Thyroid gland (tissue), 4 donors: Measurements from ENCODE around the gene TOGARAM2. TPM values are rescaled to one million over a fixed set of nuclear protein-coding genes. Genes with fewer than 3 reads are reported as not detected.

Source experiments
- DNase-seq, 2 donors: peaks; one replicate each; pipeline ENCODE4 v3.0.0-alpha.2; 2019
- H3K27ac ChIP-seq, 3 donors: fragments of 200-600 bp; sonication (generic); 1 replicate in 2 of 3; 2 replicates in 1 of 3; pipeline ENCODE4 v1.5.1; 2016 to 2019; ENCODE audit warnings: mild to moderate bottlenecking in 1 of 3, moderate library complexity in 1 of 3
- H3K27me3 ChIP-seq: fragments of 200-600 bp; sonication (generic); one replicate; pipeline ENCODE4 v1.5.1; 2019
- H3K36me3 ChIP-seq, 2 donors: fragments of 200-600 bp; sonication (generic); one replicate each; pipeline ENCODE4 v1.5.1; 2016 to 2019
- H3K4me1 ChIP-seq, 2 donors: fragments of 200-600 bp; sonication (generic); one replicate each; pipeline ENCODE4 v1.5.1; 2017 to 2019
- H3K4me3 ChIP-seq, 3 donors: fragments of 200-600 bp; sonication (generic); replicated peaks in 1 of 3; 1 replicate in 2 of 3; 2 replicates in 1 of 3; pipeline ENCODE4 v1.5.1; 2016; ENCODE audit warnings: mild to moderate bottlenecking in 1 of 3
- H3K9me3 ChIP-seq: fragments of 200-600 bp; sonication (generic); one replicate; pipeline ENCODE4 v1.5.1; 2017
- CTCF ChIP-seq, 6 experiments: fragments of 200-600 bp in 3 of 6; fragments of 450-650 bp in 3 of 6; sonication (generic) in 3 of 6; IDR thresholded peaks; one replicate each; pipeline ENCODE4 v1.5.1; 2016 to 2019; ENCODE audit warnings: antibody characterized with exemption in 6 of 6, mild to moderate bottlenecking in 2 of 6, inconsistent platforms in 1 of 6, moderate library complexity in 1 of 6
- POLR2A ChIP-seq, 2 donors: fragments of 450-650 bp; IDR thresholded peaks; one replicate each; pipeline ENCODE4 v1.6.1; 2017; ENCODE audit warnings: antibody characterized with exemption in 2 of 2, mild to moderate bottlenecking in 2 of 2, moderate library complexity in 1 of 2
- WGBS, 2 donors: methylation state at CpG; one replicate each; pipeline ENCODE4 v1.1.5; 2017; 5-methylcytosine and 5-hydroxymethylcytosine counted together
- intact Hi-C: fragments of 100-400 bp; cut with DNase I; formaldehyde crosslinking; loops from one replicate; pipeline ENCODE4 v1.15.1; 2023
- total RNA-seq, 4 donors: library from RNA; depleted of rRNA; stranded (reverse); fragments of >200 nt; gene quantifications; one replicate each; pipeline ENCODE4 v1.2.3, GENCODE V29; 2016

Gene TOGARAM2
- total RNA-seq, 4 donors from 2014 or later: under 0.01 to 0.78 (median 0.35) TPM

- Histone ChIP-seq H3K4me1 (peaks cover 0 to 6% of the 10 kb centered on the region in 2 donors), H3K27ac (no peak overlapping the region), H3K36me3 (no peaks in the 10 kb centered on the region), H3K4me3 (no peak overlapping the region), H3K27me3 (no peaks in the 10 kb centered on the region), H3K9me3 (no peaks in the 10 kb centered on the region)
- no peak for TF ChIP-seq POLR2A (IDR thresholded peaks at IDR 0.05)
- no peak for TF ChIP-seq CTCF (IDR thresholded peaks at IDR 0.05)
- no peak for DNase-seq
- intact Hi-C loops: no loop called here
- WGBS, 2 donors: 92 to 94% methylated on average over 13 to 16 of the region's 19 CpGs
These were observed 90.2 kb downstream of the TOGARAM2 start for GRCh38 chr2:29071032-29071975.

- H3K27me3 ChIP-seq: no peaks in the 10 kb centered on the region
- no peaks in the 10 kb centered on the region for H3K36me3 ChIP-seq
- intact Hi-C loops: no loop called here
- WGBS, 2 donors: 92 to 100% methylated on average over 6 to 8 of the region's 8 CpGs
- H3K4me1 ChIP-seq: no peaks in the 10 kb centered on the region
- no peaks in the 10 kb centered on the region for H3K9me3 ChIP-seq
- DNase-seq: no peak
- no peak overlapping the region for H3K4me3 ChIP-seq
- no peak for TF ChIP-seq POLR2A (IDR thresholded peaks at IDR 0.05)
- TF ChIP-seq CTCF (IDR thresholded peaks at IDR 0.05): no peak
- no peak overlapping the region for H3K27ac ChIP-seq
These were observed 91.2 kb downstream of the TOGARAM2 start for GRCh38 chr2:29072251-29072650.

GRCh38 chr2:29072971-29073725 lies 92.0 kb downstream of the TOGARAM2 start:
- no peak overlapping the region for H3K27ac ChIP-seq
- H3K27me3 ChIP-seq: no peaks in the 10 kb centered on the region
- H3K9me3 ChIP-seq: no peaks in the 10 kb centered on the region
- intact Hi-C loops: no loop called here
- TF ChIP-seq CTCF (IDR thresholded peaks at IDR 0.05) (no peak), POLR2A (IDR thresholded peaks at IDR 0.05) (no peak)
- H3K4me3 ChIP-seq: no peak overlapping the region
- no peaks in the 10 kb centered on the region for H3K36me3 ChIP-seq
- no peaks in the 10 kb centered on the region for H3K4me1 ChIP-seq
- DNase-seq: peak; percentile 43 to 55
- 57 to 62% methylated on average over 9 of the region's 12 CpGs for WGBS, 2 donors

GRCh38 chr2:29073933-29074332 lies 92.8 kb downstream of the TOGARAM2 start:
- H3K4me1 ChIP-seq: no peaks in the 10 kb centered on the region
- H3K4me3 ChIP-seq: no peak overlapping the region
- no peak for DNase-seq
- no peaks in the 10 kb centered on the region for H3K36me3 ChIP-seq
- 90 to 93% methylated on average over 4 of the region's 4 CpGs for WGBS, 2 donors
- H3K27ac ChIP-seq: no peak overlapping the region
- TF ChIP-seq POLR2A (IDR thresholded peaks at IDR 0.05): no peak
- TF ChIP-seq CTCF (IDR thresholded peaks at IDR 0.05): no peak
- H3K27me3 ChIP-seq: no peaks in the 10 kb centered on the region
- H3K9me3 ChIP-seq: no peaks in the 10 kb centered on the region
- intact Hi-C loops: no loop called here

GRCh38 chr2:29074411-29074810 lies 93.3 kb downstream of the TOGARAM2 start, which contains the start of gene PCARE:
TSS of gene PCARE (minus strand) at chr2:29074523. CDS start at chr2:29074261, 262 bp downstream.
- 87 to 89% methylated on average over 8 of the region's 8 CpGs for WGBS, 2 donors
- TF ChIP-seq POLR2A (IDR thresholded peaks at IDR 0.05) (no peak), CTCF (IDR thresholded peaks at IDR 0.05) (no peak)
- intact Hi-C loops: no loop called here
- no peak within 1 kb of the TSS for H3K4me3 ChIP-seq
- no peaks in the 10 kb centered on the region for H3K9me3 ChIP-seq
- H3K27me3 ChIP-seq: no peaks in the 10 kb centered on the region
- no peak for DNase-seq
- no peaks in the 10 kb centered on the region for H3K36me3 ChIP-seq
- H3K27ac ChIP-seq: no peak within 1 kb of the TSS
- no peaks in the 10 kb centered on the region for H3K4me1 ChIP-seq
